Measurements from ENCODE around the gene ELAVL4. TPM values are rescaled to one million over a fixed set of nuclear protein-coding genes. Genes with fewer than 3 reads are reported as not detected.
A peak's percentile ranks its signal among the peaks of the same experiment; 100 is the strongest.

Gene ELAVL4
- total RNA-seq (under 1 TPM in 3 of 9 donors, not detected in 6; 0.08 to 0.37 (median 0.32) TPM), polyA plus RNA-seq (not detected)
- long read RNA-seq, donor 1: 0 reads
- long read RNA-seq, donor 2: 0 reads
- long read RNA-seq, donor 3: 0 reads

- WGBS, 4 donors: 52 to 62% (median 59%) methylated on average over 11 of the region's 11 CpGs
- Histone ChIP-seq H3K27me3 (peaks cover 0 to 67% (median 18%) of the 10 kb centered on the region in 9 donors), H3K27ac (no peak within 1 kb of the TSS), H3K9me3 (no peaks in the 10 kb centered on the region), H3K36me3 (no peaks in the 10 kb centered on the region), H3K4me1 (peaks cover 0 to 7% (median 0%) of the 10 kb centered on the region in 12 donors), H3K4me3 (no peak within 1 kb of the TSS)
- no peak for TF ChIP-seq POLR2A (IDR thresholded peaks at IDR 0.05)
- TF ChIP-seq CTCF (IDR thresholded peaks at IDR 0.05): no peak
- intact Hi-C loops (cut with DNase I): no loop called here
- ATAC-seq: no peak
- no peak for DNase-seq
Measured at GRCh38 chr1:50108497-50109059, at the start of gene ELAVL4. ELAVL4 (plus strand) TSS chr1:50108920; CDS start chr1:50109190, 270 bp downstream.

GRCh38 chr1:50060279-50060678, 48.4 kb upstream of the ELAVL4 start:
- Histone ChIP-seq H3K9me3 (no peaks in the 10 kb centered on the region), H3K4me1 (no peaks in the 10 kb centered on the region), H3K27ac (no peak overlapping the region), H3K36me3 (no peaks in the 10 kb centered on the region), H3K4me3 (no peak overlapping the region), H3K27me3 (no peaks in the 10 kb centered on the region)
- no peak for DNase-seq
- ATAC-seq: no peak
- intact Hi-C loops (cut with DNase I): loop anchor here in 1 of 10 donors (10.0 kb wide), 1 partner anchor 1465 kb away; no protein-coding TSS in a partner anchor
- WGBS, 4 donors: 45 to 61% (median 50%) methylated on average over 3 of the region's 3 CpGs
- no peak for TF ChIP-seq POLR2A (IDR thresholded peaks at IDR 0.05)
- TF ChIP-seq CTCF (IDR thresholded peaks at IDR 0.05): no peak

DNA sequence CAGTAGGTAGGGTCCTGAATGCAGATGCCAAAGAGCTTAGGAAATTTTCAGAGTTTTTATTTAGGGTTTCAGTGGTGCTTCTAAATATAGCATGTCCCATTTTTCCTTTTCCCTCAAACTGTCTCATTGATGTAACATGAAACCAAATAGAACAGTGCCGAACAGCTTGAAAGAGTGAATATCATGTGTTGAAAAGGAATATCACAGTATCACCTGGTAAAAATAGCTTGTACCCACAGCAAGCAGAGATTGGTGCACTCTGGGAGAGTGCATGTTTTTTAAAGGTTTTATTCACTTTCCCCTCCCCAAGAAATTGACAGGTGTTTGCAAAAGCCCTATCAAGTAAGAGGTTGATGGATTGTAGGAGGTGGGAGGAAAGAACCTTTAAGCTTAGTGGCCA, 41.9 kb upstream of the ELAVL4 start:
- ATAC-seq (peak in 1 of 4 donors; percentile 61), DNase-seq (no peak)
- no peak overlapping the region for H3K27ac ChIP-seq
- H3K9me3 ChIP-seq: no peaks in the 10 kb centered on the region
- H3K27me3 ChIP-seq: no peaks in the 10 kb centered on the region
- TF ChIP-seq CTCF (IDR thresholded peaks at IDR 0.05) (no peak), POLR2A (IDR thresholded peaks at IDR 0.05) (no peak)
- peaks cover 0 to 3% (median 0%) of the 10 kb centered on the region in 12 donors for H3K4me1 ChIP-seq
- WGBS, 4 donors: 19 to 24% (median 20%) methylated on average over 1 of the region's 1 CpG
- intact Hi-C loops (cut with DNase I): loop anchor here in 1 of 10 donors (10.0 kb wide), 1 partner anchor 1472 kb away; no protein-coding TSS in a partner anchor
- no peak overlapping the region for H3K4me3 ChIP-seq
- no peaks in the 10 kb centered on the region for H3K36me3 ChIP-seq

DNA sequence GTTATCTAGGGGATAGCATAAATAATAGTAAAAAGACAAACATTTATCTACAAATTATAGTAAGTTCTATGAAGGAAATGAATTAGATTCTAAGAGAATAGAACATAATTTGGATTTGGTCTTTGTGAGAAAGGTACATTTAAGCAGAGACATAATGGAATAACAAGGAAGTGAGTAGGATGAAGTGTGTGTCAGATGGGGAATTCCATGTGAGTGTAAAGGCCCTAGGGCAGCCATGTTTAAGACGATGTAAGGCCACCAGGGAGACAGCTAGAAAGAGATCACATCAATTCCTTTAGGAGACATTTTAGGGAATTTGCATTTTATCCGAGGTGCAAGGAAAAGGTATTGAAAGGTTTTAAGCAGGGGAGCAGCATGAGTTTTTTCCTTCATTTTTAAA, 33.8 kb upstream of the ELAVL4 start:
- no peak for ATAC-seq
- TF ChIP-seq CTCF (IDR thresholded peaks at IDR 0.05) (no peak), POLR2A (IDR thresholded peaks at IDR 0.05) (no peak)
- Histone ChIP-seq H3K27me3 (peaks cover 0 to 4% (median 0%) of the 10 kb centered on the region in 9 donors), H3K27ac (no peak overlapping the region), H3K9me3 (no peaks in the 10 kb centered on the region), H3K36me3 (no peaks in the 10 kb centered on the region), H3K4me3 (no peak overlapping the region), H3K4me1 (no peaks in the 10 kb centered on the region)
- intact Hi-C loops (cut with DNase I): no loop called here
- DNase-seq: no peak
- 62 to 68% (median 65%) methylated on average over 2 of the region's 2 CpGs for WGBS, 4 donors
